Esophagus squamous epithelium (tissue), 4 donors: ENCODE data around the gene CPSF4L.

Experiments used
- CTCF ChIP-seq, 6 experiments: fragments of 450-650 bp in 4 of 6; fragments of 200-600 bp in 2 of 6; sonication (generic) in 2 of 6; IDR thresholded peaks; one replicate each; pipeline ENCODE4 v1.5.1; 2016 to 2019; ENCODE audit warnings: antibody characterized with exemption in 6 of 6, mild to moderate bottlenecking in 4 of 6, moderate library complexity in 4 of 6
- POLR2A ChIP-seq, 4 donors: fragments of 450-650 bp; IDR thresholded peaks; one replicate each; pipeline ENCODE4 v1.6.1; 2017; ENCODE audit warnings: antibody characterized with exemption in 4 of 4, mild to moderate bottlenecking in 4 of 4, moderate library complexity in 3 of 4

GRCh38 chr17:73224237-73224636 is 37.4 kb downstream of the CPSF4L start:
- TF ChIP-seq CTCF (IDR thresholded peaks at IDR 0.05) (no peak), POLR2A (IDR thresholded peaks at IDR 0.05) (no peak)
